RWPE1 (cell line): ENCODE results near the gene CD44.

Experiments
- CTCF ChIA-PET: fragments of 350-600 bp; sonication (Branson Sonifier 250); formaldehyde crosslinking; extraction: SDS; loops from one replicate; lab custom pipeline; 2021; lab: Yijun Ruan, JAX
- POLR2A ChIA-PET: fragments of 400-600 bp; formaldehyde crosslinking; extraction: SDS; loops from one replicate; lab custom pipeline; 2020; ENCODE audit warnings: antibody characterized with exemption; ENCODE audit not compliant: low non-redundant PET; lab: Yijun Ruan, JAX
- DNase-seq: peaks from one replicate; pipeline ENCODE4 v3.0.0; 2012; ENCODE audit warnings: low spot score
- H3K27ac ChIP-seq: fragments of 450-650 bp; 2 replicates; pipeline ENCODE4 v1.5.1; 2017
- CTCF ChIP-seq: fragments of 450-650 bp; conservative IDR thresholded peaks from 2 replicates; pipeline ENCODE4 v1.5.1; 2017; ENCODE audit warnings: low read depth, mild to moderate bottlenecking

The CD44 gene

GRCh38 chr11:35247428-35247827 is 108.5 kb downstream of the CD44 start:
- TF ChIP-seq CTCF = no peak
- ChIA-PET POLR2A (no interaction called here), CTCF (no interaction called here)
- no peak overlapping the region for H3K27ac ChIP-seq
- no peak for DNase-seq

GRCh38 chr11:35247863-35248262 is 108.9 kb downstream of the CD44 start:
- POLR2A ChIA-PET = no interaction called here

GRCh38 chr11:35248558-35249323 is 109.8 kb downstream of the CD44 start:
- DNase-seq = no peak
- H3K27ac ChIP-seq = no peak overlapping the region
- ChIA-PET CTCF (no interaction called here), POLR2A (no interaction called here)
- no peak for TF ChIP-seq CTCF

More at GRCh38 chr11:35247863-35248262, 108.9 kb downstream of the CD44 start:
- CTCF ChIA-PET = no interaction called here
- H3K27ac ChIP-seq = no peak overlapping the region
- DNase-seq = no peak
- no peak for TF ChIP-seq CTCF

GRCh38 chr11:35250192-35250591 is 111.2 kb downstream of the CD44 start:
- no peak overlapping the region for H3K27ac ChIP-seq
- ChIA-PET POLR2A (no interaction called here), CTCF (interaction anchor here (1.6 kb wide), 1 partner anchor 13 kb away, joined by 3 read pairs; no protein-coding TSS in a partner anchor)
- no peak for TF ChIP-seq CTCF
- DNase-seq = no peak

GRCh38 chr11:35250621-35251020 is 111.7 kb downstream of the CD44 start:
- ChIA-PET POLR2A (no interaction called here), CTCF (interaction anchor here (1.6 kb wide), 1 partner anchor 13 kb away, joined by 3 read pairs; no protein-coding TSS in a partner anchor)
- DNase-seq = no peak
- no peak for TF ChIP-seq CTCF
- H3K27ac ChIP-seq = no peak overlapping the region

GRCh38 chr11:35253237-35253636 is 114.3 kb downstream of the CD44 start:
- POLR2A ChIA-PET = no interaction called here
- H3K27ac ChIP-seq = no peak overlapping the region
- DNase-seq = no peak
- CTCF ChIA-PET = no interaction called here
- TF ChIP-seq CTCF = no peak
